HCT116 (cell line): ENCODE data around the gene RPS6KA2. TPM values are rescaled to one million over a fixed set of nuclear protein-coding genes. Genes with fewer than 3 reads are reported as not detected.
A peak's percentile ranks its signal among the peaks of the same experiment; 100 is the strongest.

Source experiments
- ATAC-seq: fragments of 200-7000 bp; cut with Tn5 transposase; 2 replicates; pipeline ENCODE4 v1.9.1; 2020; ENCODE audit warnings: mild to moderate bottlenecking, moderate library complexity
- BruUV-seq: library from RNA; stranded (reverse); fragments of 400-500 nt; replicated peaks from 2 replicates; lab custom pipeline; 2021; lab: Mats Ljungman, UMichigan
- CTCF ChIA-PET: fragments of 300-600 bp; sonication (Branson Sonifier 250); formaldehyde crosslinking; loops from one replicate; lab custom pipeline; 2021; ENCODE audit warnings: antibody characterized with exemption; lab: Charles Lee
- POLR2A ChIA-PET: fragments of 300-600, 350-600 bp; sonication (Branson Sonifier 250); formaldehyde crosslinking; loops from one replicate; lab custom pipeline; 2021; ENCODE audit warnings: antibody characterized with exemption; lab: Charles Lee
- RAD21 ChIA-PET, 2 experiments: fragments of 300-600 bp; sonication (Branson Sonifier 250); formaldehyde crosslinking; loops; one replicate each; lab custom pipeline; 2023; ENCODE audit warnings: low total read pairs in 2 of 2; ENCODE audit not compliant: uncharacterized antibody in 2 of 2, unreplicated experiment in 2 of 2, low non-redundant PET in 1 of 2; lab: Charles Lee
- DNase-seq: peaks from one replicate; pipeline ENCODE4 v3.0.0-alpha.2; 2010; ENCODE audit warnings: low read depth, low spot score
- H2AFZ ChIP-seq: fragments of 200-600 bp; shearing (Covaris generic), sonication (generic); 2 replicates; pipeline ENCODE4 v1.6.1; 2017; ENCODE audit warnings: low read depth, mixed run types, mixed read lengths, antibody characterized with exemption, low read length; ENCODE audit not compliant: poor library complexity, severe bottlenecking
- H3K27ac ChIP-seq: 2 replicates; pipeline ENCODE4 v1.5.1; 2012; ENCODE audit warnings: low read depth, low read length
- H3K27me3 ChIP-seq: fragments of 200-600 bp; sonication (generic); 2 replicates; pipeline ENCODE4 v1.6.1; 2016; ENCODE audit warnings: mixed run types, low read length, mixed read lengths; ENCODE audit not compliant: insufficient read depth
- H3K36me3 ChIP-seq, 2 experiments: fragments of 200-500 bp in 1 of 2; fragments of 200-600 bp in 1 of 2; sonication (Bioruptor generic) in 1 of 2; sonication (generic) in 1 of 2; 2 replicates each; pipeline versions ENCODE4 v1.5.1 to v1.6.1; 2014 to 2016; ENCODE audit warnings: low read length in 2 of 2, inconsistent platforms in 1 of 2, mixed read lengths in 1 of 2, mixed run types in 1 of 2; ENCODE audit not compliant: insufficient read depth in 2 of 2, control insufficient read depth in 1 of 2
- H3K4me1 ChIP-seq, 2 experiments: fragments of 200-600 bp in 1 of 2; sonication (generic) in 1 of 2; 2 replicates each; pipeline versions ENCODE4 v1.5.1 to v1.6.1; 2012 to 2017; ENCODE audit warnings: low read length in 2 of 2, inconsistent platforms in 1 of 2, mild to moderate bottlenecking in 1 of 2, mixed read lengths in 1 of 2, mixed run types in 1 of 2, moderate library complexity in 1 of 2; ENCODE audit not compliant: insufficient read depth in 2 of 2, control insufficient read depth in 1 of 2
- H3K4me2 ChIP-seq: fragments of 200-600 bp; sonication (generic); 2 replicates; pipeline ENCODE4 v1.6.1; 2017; ENCODE audit warnings: mixed run types, low read length, mixed read lengths
- H3K4me3 ChIP-seq, 2 experiments: fragments of 200-600 bp in 1 of 2; sonication (generic) in 1 of 2; replicated peaks in 1 of 2; 2 replicates each; pipeline ENCODE4 v1.5.1; 2011 to 2016; ENCODE audit warnings: low read length in 2 of 2, control low read depth in 1 of 2, low read depth in 1 of 2, mild to moderate bottlenecking in 1 of 2, mixed read lengths in 1 of 2, mixed run types in 1 of 2
- H3K79me2 ChIP-seq: fragments of 200-600 bp; sonication (generic); 2 replicates; pipeline ENCODE4 v1.6.1; 2017; ENCODE audit warnings: mild to moderate bottlenecking, mixed run types, low read length, moderate library complexity, mixed read lengths; ENCODE audit not compliant: insufficient read depth
- H3K9ac ChIP-seq: fragments of 200-600 bp; sonication (generic); 2 replicates; pipeline ENCODE4 v1.6.1; 2016; ENCODE audit warnings: low read length, mixed read lengths
- H3K9me2 ChIP-seq: fragments of 200-600 bp; sonication (generic), shearing (Covaris generic); 2 replicates; pipeline ENCODE4 v1.6.1; 2017; ENCODE audit warnings: mixed run types, mild to moderate bottlenecking, moderate library complexity; ENCODE audit not compliant: insufficient read depth
- H3K9me3 ChIP-seq, 2 experiments: fragments of 200-500 bp in 1 of 2; fragments of 200-600 bp in 1 of 2; sonication (Bioruptor generic) in 1 of 2; sonication (generic) in 1 of 2; 2 replicates each; pipeline ENCODE4 v1.6.1; 2014 to 2017; ENCODE audit warnings: low read length in 2 of 2, mixed read lengths in 2 of 2, inconsistent platforms in 1 of 2, low read depth in 1 of 2, mild to moderate bottlenecking in 1 of 2, mixed run types in 1 of 2, moderate library complexity in 1 of 2; ENCODE audit not compliant: control insufficient read depth in 1 of 2, insufficient read depth in 1 of 2
- H4K20me1 ChIP-seq: fragments of 200-600 bp; sonication (generic), shearing (Covaris generic); 2 replicates; pipeline ENCODE4 v1.6.1; 2017; ENCODE audit warnings: mixed run types, mild to moderate bottlenecking, moderate library complexity; ENCODE audit not compliant: insufficient read depth
- CBX3 ChIP-seq: IDR thresholded peaks from 2 replicates; pipeline ENCODE4 v1.6.1; 2012; ENCODE audit warnings: low read depth
- EGR1 ChIP-seq: IDR thresholded peaks from 2 replicates; pipeline ENCODE4 v1.6.1; 2012; ENCODE audit warnings: low read depth
- EZH2 ChIP-seq: fragments of 200-600 bp; sonication (generic); IDR thresholded peaks from 2 replicates; pipeline ENCODE4 v1.6.1; 2017; ENCODE audit warnings: antibody characterized with exemption, mixed run types
- EZH2phosphoT487 ChIP-seq: fragments of 200-600 bp; IDR thresholded peaks from 2 replicates; pipeline ENCODE4 v1.6.1; 2018; ENCODE audit warnings: antibody characterized with exemption, borderline replicate concordance
- JUND ChIP-seq: IDR thresholded peaks from 2 replicates; pipeline ENCODE4 v1.6.1; 2012
- MAX ChIP-seq: IDR thresholded peaks from 2 replicates; pipeline ENCODE4 v1.6.1; 2012
- POLR2AphosphoS5 ChIP-seq: IDR thresholded peaks from 2 replicates; pipeline ENCODE4 v1.6.1; 2011; ENCODE audit warnings: mild to moderate bottlenecking, low read depth, low read length, moderate library complexity
- REST ChIP-seq: IDR thresholded peaks from 2 replicates; pipeline ENCODE4 v1.6.1; 2012; ENCODE audit warnings: low read depth
- SRF ChIP-seq: IDR thresholded peaks from 2 replicates; pipeline ENCODE4 v1.6.1; 2012; ENCODE audit warnings: low read depth
- TCF7L2 ChIP-seq: IDR thresholded peaks from 2 replicates; pipeline ENCODE4 v1.7.0; 2011; ENCODE audit warnings: borderline replicate concordance, inconsistent platforms; ENCODE audit not compliant: insufficient read depth, insufficient read length; ENCODE audit errors: extremely low read depth
- YY1 ChIP-seq: IDR thresholded peaks from 2 replicates; pipeline ENCODE4 v1.6.1; 2011; ENCODE audit warnings: low read length, low read depth, moderate library complexity, mild to moderate bottlenecking; ENCODE audit not compliant: insufficient replicate concordance; ENCODE audit errors: extremely low read depth
- intact Hi-C: fragments of 100-400 bp; cut with micrococcal nuclease; formaldehyde crosslinking; loops from 2 replicates; pipeline ENCODE4 v1.10.0; 2022
- total RNA-seq: library from RNA; stranded (reverse); gene quantifications from one replicate; pipeline ENCODE4 v1.2.1, GENCODE V29; 2021; ENCODE audit not compliant: unreplicated experiment

Gene RPS6KA2
- total RNA-seq, 1 experiment from 2014 or later, result 8.5 TPM

- peak; percentile 99 for TF ChIP-seq MAX
- no peak for TF ChIP-seq EZH2phosphoT487
- TF ChIP-seq JUND, result peak; percentile 95
- no peak for TF ChIP-seq SRF
- TF ChIP-seq POLR2AphosphoS5, result peak; percentile 77
- peak; percentile 100 for TF ChIP-seq CBX3
- TF ChIP-seq TCF7L2, result no peak
These were observed 70.2 kb downstream of the RPS6KA2 start (continued) for GRCh38 chr6:166556863-166557322.

- Histone ChIP-seq H3K79me2 (no peaks in the 10 kb centered on the region), H3K9me3 (no peaks in the 10 kb centered on the region), H3K27me3 (no peaks in the 10 kb centered on the region), H3K36me3 (no peaks in the 10 kb centered on the region)
- POLR2A ChIA-PET, result no interaction called here
- intact Hi-C loops, result loop anchor here (10.0 kb wide), 1 partner anchor 138 kb away; no protein-coding TSS in a partner anchor
- DNase-seq, result no peak
- TF ChIP-seq EGR1, result no peak
- no peak for TF ChIP-seq YY1
- no peak for TF ChIP-seq REST
- TF ChIP-seq EZH2, result no peak
- TF ChIP-seq SRF, result no peak
- TF ChIP-seq, all 23 proteins: peak for 0
- Histone ChIP-seq H3K4me2 (peak overlapping the region; percentile 87), H3K4me3 (no peak overlapping the region), H4K20me1 (no peaks in the 10 kb centered on the region), H3K4me1 (peaks cover 20 to 32% of the 10 kb centered on the region in 2 experiments), H3K9ac (no peak overlapping the region), H2AFZ (no peak overlapping the region), H3K9me2 (no peaks in the 10 kb centered on the region), H3K27ac (peak overlapping the region; percentile 46)
- ChIA-PET CTCF (no interaction called here), RAD21 (no interaction called here)
- no TSS peak for BruUV-seq
- no peak for ATAC-seq
These were observed 70.7 kb downstream of the RPS6KA2 start for GRCh38 chr6:166556336-166556735.
